GM19193 (cell line): ENCODE results near the gene TENM4.

Experiments used
- POLR2A ChIP-seq: IDR thresholded peaks from 4 replicates; pipeline ENCODE4 v1.6.1; 2011; ENCODE audit not compliant: insufficient read depth, insufficient read length; ENCODE audit errors: extremely low read depth

The TENM4 gene

DNA sequence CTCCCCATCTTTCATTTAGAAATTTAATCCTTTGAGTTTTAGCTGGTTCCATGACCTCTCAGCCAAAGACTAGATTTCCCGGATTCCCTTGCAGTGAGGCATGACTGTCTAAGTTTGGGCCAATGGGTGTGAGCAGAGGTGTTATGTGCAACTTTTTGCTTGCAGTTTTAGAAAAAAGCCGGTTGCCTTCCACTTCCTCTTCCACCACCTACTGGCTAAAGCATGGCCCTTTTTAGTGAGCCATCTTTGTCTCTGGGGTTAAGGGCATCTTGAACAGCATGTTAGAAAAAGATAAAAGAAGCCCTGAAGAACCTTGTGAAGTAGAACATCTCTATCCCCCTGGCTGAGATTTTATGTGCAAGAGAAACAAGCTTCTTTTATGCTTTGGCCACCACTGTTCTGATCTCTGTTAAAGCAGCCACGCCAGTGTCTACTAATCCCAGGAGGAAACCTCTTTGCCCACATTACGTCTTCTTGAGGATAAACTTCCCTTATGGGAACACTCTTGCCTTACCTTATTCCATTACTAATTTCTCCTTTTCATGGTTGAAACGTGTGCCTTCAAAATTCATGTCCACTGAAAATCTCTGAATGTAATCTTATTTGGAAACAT lies 279.9 kb downstream of the TENM4 start:
- no peak for TF ChIP-seq POLR2A

DNA sequence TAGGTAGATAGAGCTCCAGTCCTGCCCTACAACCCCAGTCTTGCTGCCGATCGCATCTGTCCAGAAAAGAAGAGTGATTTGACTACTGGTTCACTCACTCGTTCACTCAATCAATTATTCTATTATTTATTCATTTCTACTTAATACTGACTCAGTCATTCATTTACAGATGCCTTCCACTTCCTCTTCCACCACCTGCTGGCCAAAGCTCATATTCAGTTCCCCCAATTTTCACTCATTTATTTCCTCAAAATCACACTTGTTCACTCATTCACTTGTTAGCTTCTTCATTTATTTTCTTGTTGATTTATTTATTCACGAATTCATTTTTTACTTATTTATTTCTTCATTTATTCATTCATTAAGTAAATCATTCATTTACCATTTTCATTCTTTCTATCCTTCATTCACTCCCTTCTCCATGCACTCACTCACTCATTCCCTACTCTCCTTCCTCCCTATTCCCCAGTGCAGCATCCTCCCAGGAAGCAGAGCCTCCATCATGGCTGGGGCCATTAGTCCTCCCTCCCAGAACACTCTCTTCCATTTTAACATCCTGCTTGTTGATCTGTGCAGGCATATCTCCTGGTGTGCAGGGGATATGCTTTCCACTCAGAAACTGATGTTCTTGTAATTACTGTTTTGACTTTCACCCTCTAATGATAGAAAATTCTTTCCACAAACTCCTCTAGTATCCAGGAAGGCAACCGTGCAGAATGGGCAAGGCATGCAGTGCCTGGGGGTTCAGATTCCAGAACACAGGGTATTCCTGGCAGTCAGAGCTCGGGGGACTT lies 281.0 kb downstream of the TENM4 start:
- TF ChIP-seq POLR2A, result no peak

DNA sequence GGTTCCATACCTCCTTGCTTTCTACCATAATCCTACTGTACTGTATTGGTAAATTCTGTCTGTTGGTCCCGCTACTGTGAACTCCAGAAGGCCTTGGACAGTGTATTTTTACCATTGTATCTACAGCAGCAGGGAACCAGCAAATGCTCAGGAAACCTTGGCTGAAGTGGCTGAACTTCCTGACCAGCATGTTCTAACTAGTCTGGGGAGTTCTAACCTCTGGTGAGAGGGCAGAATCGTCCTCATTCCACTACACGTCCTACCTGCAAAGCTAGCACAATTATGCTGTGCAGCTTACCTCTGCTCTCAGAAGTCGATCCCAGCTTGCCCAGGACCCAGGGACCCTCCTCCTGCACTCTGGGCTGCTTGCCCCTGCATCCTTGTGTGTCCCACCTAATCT lies 283.1 kb downstream of the TENM4 start:
- TF ChIP-seq POLR2A, result no peak

DNA sequence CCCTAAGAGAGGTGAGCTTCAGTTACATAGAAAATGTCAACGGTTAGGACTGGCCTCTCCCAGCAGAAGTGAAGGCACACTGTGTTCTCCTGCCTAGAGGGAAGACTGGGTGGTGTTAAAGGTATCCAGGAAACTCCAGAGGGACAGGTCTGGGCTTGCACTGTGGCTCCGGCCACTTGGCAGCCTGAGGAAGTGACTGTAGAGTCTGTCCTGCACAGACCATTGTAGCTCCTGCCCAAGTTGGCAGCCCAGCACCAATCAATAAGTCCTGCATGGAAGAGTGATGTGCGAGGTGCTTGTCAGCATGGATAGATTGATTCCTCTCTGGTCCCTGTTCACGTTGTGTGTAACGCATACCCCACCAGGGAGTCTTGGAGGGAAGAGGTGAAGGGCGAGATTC lies 284.8 kb downstream of the TENM4 start:
- TF ChIP-seq POLR2A, result no peak

DNA sequence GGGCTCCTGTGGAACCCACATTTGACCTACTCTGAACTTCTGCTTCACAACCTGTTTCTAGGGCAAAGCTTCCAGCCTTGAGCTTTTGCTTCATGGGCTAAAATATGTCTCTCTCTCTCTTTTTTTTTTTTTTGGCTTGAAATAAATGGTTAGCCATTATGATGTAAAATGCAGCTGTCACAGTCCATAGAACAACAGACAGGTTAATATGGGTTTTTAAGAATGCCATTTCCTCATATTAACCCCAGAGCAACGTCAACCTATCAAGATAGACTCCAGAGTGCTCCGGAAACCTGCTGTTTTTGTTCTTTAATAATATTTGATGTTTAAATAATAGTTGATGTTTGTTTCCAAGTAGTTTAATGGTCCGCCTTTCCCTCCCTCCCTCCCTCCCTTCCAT lies 285.6 kb downstream of the TENM4 start:
- no peak for TF ChIP-seq POLR2A

DNA sequence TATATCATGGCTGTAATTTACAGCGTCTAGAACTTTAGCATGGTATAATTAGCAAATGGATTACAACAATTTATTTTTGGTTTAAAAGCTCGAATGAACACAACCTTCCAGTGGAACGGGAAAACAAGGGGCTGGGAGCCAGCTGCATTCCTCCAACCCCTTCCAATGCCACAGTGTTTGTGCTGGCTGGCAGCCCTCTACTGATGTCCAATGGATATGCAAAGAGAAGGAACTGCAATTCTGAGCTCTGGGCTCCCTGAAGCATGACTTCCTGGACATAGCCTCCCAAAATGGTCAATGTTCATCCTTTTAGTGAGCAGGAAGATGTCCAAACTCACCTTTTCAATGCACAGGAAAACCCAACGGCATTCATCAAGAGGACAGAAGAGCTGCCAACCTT lies 288.3 kb downstream of the TENM4 start:
- TF ChIP-seq POLR2A, result no peak

DNA sequence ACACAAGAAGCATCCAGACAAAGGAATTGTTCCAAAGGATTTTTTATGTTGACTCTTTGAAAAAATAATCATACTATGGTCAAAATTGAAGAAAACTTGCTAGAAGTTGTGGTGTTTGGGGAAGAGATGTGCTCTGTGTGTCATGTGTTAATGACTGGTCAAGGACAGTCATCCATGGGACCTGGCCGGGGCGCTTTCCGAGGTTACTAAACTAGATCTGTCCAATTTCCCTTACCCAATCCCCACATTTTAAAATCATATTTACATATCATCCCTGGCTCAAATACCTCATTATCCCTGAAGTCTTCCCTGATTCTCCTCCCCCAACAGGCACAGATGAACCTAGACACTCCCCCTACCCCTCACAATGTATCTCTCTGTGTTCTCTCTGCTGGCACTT lies 289.4 kb downstream of the TENM4 start:
- no peak for TF ChIP-seq POLR2A

DNA sequence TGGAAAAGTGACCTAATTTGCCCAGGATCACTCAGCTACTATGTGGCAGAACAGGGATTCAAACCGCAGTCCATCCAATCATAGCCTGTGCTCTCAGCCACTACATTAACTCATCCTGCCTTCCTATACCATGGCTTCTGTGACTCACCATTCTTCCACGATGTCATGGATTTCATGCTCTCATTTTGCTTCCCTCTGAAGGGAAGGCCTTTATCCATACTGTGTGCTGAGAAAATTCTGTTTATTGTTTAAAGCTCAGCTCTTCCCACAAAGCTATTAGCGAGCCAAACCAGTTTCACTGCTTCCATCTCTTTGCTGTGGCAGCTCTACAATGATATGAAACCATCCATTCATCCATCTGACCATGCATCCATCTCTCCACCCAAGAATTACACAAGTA lies 289.9 kb downstream of the TENM4 start:
- TF ChIP-seq POLR2A, result no peak

DNA sequence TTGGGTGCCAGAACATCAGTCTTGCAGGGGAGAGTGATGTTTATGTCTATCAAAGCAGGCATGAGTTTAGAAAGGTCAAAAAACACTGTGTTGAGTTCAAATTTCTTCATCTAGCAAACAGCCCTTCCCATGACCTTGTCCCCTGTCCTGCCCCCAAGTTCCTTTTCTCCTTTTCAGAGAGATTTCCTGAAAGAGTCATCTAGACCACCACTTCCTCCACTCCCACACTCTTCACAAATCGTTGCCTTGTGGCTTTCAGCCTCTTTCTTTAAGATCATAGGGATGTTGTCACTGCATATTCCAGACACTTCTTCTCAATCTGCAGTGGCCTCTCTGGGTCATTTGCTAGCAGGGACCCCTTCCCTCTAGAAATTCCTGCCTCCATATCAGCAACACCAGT lies 290.5 kb downstream of the TENM4 start:
- TF ChIP-seq POLR2A, result no peak

DNA sequence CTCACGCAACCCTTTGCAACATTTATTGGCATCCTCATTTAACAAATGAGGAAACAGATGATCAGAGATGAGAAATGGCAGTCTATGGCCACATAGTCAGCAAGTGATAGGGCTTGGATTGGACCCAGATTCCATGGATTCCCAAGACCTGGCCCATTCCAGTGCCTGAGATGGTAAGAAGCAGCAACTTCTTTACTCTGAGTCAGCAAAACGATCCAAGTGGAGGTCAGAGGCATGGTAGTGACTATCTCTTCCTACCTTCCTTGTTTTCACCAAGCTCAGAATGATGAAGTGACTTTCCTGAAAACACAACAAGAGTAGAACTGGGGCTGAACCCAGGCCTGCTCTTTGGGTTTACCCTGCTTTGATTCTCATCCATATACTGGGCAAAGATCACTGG lies 293.1 kb downstream of the TENM4 start:
- no peak for TF ChIP-seq POLR2A

DNA sequence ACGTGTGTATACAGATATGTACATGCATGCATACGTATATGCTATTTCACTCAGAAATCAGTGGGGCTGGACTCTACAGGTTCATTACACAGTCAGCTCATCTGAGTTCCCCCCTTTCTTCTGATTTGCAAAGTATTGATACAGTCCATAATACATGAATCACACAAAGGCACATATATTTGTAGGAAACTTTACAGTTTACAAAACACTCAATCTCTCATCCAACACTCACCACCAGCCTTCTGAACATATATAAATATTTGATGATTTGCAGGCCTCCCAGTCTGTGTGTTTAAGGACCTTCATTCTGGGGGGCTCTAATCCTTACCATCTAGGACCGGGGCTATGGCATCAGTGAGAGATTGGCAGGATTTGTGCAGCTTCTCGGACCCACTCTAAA lies 293.8 kb downstream of the TENM4 start:
- no peak for TF ChIP-seq POLR2A

DNA sequence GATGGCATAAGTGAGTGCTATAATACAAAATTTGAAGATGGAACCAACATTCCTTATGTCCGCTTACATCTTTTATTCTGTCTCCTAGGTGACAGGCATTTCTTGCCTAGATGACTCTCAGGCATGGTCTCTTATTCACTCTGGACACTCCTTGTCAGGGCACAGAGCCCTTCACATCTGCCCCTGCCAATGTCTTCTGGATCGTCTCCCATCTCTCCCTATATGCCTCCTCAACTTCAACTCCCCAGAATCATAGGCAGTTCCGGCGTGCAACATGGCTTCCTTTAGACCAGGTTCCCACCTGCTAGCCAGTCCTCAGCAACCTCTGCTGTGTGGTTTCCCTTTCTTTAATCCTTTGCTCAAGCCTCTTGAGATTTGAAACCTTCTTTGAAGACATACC lies 300.9 kb downstream of the TENM4 start:
- TF ChIP-seq POLR2A, result no peak

DNA sequence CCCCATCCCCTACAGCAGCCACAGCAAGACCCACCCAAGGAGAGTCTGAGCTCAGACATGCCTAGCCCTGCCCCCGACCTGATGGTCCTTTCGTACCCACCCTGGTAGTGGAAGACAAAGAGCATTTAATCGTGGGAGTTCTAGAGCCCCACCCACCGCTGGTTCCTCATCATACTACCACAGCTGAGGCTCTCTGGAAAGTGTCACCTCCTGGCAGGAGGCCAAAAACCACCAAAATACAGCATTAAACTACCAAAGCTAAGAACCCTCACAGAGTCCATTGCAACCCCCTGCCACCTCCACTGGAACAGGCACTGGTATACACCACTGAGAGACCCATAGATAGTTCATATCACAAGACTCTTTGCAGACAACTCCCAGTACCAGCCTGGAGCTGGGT lies 311.1 kb downstream of the TENM4 start:
- TF ChIP-seq POLR2A, result no peak

DNA sequence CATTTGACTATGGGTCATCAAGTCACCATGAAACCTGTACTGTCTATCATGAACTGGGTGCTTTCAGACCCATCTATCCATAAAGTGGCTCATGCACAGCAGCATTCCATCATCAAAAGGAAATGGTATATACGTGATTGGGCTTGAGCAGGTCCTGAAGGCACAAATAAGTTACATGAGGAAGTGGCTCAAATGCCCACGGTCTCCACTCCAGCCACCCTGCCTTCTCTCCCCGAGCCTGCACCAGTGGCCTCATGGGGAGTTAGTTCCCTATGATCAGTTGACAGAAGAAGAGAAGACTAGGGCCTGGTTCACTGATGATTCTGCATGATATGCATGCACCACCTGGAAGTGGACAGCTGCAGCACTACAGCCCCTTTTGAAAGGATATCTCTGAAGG lies 312.5 kb downstream of the TENM4 start:
- TF ChIP-seq POLR2A, result no peak

DNA sequence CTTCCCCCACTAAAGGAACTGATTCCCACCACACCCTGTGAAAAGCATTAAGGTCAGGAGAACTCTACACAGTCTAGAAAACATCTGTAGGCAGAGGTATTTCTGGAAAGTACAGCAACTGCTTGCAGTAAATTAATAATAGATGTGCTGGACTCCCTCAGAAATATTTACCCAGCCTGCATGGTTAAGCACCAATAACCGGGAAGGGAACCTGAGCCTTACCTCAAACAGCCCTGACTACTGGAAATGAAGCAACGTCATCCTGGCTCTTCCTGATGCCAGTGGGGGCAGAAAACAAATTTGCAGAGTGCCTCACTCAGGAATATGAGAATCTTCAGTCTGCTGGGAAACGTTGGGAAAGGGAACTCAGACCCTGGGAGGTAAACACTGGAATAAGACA lies 318.1 kb downstream of the TENM4 start:
- TF ChIP-seq POLR2A, result no peak

DNA sequence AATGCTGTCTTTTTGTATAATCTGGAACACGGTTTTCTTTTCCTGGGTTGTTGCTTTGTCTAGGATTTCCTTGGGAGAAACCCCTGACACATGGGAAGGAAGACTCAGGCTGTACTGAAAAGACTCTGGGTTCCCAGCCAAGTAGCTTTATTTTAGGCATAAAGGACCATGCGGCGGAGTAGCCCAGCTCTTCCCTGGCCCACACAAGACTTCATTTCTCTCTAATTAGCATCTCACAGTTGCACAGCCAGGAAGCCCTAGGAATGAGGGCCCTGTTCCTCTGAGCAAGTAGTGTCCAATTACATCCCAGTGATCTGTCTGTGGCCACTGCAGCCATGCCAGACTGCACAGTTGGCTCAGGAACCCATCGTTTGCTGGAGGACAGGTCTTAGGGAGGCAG lies 319.5 kb downstream of the TENM4 start:
- no peak for TF ChIP-seq POLR2A

DNA sequence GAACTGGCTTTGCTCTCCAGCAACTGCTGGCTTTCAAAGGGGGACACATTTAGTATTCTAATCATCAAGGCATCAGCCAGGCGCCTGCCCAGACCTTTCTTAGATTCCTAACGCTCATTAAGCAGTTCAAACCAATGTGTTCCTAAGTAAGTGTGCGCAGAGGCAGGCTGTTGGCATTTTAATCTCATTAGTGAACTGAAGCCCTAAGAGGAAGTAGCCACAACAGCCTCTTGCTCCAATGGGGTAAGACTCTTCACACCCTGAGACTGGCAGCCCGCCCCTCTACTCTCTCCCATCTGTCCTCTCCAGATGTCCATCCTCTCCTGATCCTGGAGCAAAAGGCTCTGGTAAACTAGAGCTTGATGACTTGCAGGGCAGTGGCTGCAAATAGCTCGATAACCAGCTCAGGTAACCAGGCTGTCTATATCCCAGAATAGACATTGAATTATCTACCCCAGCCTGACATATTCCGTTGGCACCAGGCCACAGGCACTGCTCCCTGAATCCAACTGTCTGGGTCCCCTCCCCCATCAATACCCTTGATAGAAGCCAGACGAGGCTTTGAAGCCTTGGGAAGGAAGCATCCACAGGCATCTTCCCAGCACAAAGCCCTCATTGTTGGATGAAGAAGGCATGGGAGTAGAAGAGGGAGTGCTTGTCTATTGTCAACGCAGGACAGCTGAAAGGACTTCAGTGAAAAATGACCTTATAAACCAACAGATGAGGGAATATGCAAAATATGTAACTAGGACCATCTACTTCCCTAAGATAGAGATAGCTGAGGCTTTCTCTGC lies 321.1 kb downstream of the TENM4 start:
- no peak for TF ChIP-seq POLR2A

DNA sequence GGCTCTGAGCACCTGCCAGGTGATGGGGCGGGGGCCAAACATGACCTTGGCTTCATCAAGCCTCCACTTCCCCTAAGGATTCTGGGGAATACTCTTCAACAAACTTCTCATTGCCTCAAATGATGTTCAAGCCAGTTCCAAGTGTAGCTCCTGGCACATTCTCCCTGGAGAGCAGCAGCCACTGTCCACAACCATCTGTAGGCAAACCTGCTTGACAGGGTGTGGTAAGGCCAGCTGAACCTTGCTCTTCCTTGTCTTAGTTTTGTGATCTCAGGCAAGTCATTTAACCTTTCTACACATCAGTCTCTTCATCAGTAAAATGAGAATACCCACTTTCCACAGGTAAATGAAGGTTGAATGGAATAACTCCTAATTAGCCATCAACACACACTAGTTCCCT lies 323.3 kb downstream of the TENM4 start:
- TF ChIP-seq POLR2A, result no peak
